KOPT-K1 (cell line): Measurements from ENCODE around the gene GTF2F2.

Experiments used
- H3K27ac ChIP-seq: fragments of 200-600 bp; sonication (generic); 2 replicates; pipeline ENCODE4 v1.5.1; 2016; ENCODE audit warnings: antibody characterized with exemption, mild to moderate bottlenecking, low read depth, low read length; ENCODE audit not compliant: poor library complexity, severe bottlenecking
- H3K36me3 ChIP-seq: fragments of 200-600 bp; sonication (generic); 2 replicates; pipeline ENCODE4 v1.5.1; 2017; ENCODE audit warnings: antibody characterized with exemption, mild to moderate bottlenecking, low read length, moderate library complexity; ENCODE audit not compliant: insufficient read depth
- H3K9me3 ChIP-seq: fragments of 200-600 bp; sonication (generic); 2 replicates; pipeline ENCODE4 v1.5.1; 2017; ENCODE audit warnings: antibody characterized with exemption, low read length, mild to moderate bottlenecking; ENCODE audit not compliant: insufficient read depth, poor library complexity, severe bottlenecking

The GTF2F2 gene

GRCh38 chr13:45206340-45206739 lies 86.0 kb downstream of the GTF2F2 start:
- H3K27ac ChIP-seq, result no peak overlapping the region
- peaks cover 28% of the 10 kb centered on the region for H3K36me3 ChIP-seq
- no peaks in the 10 kb centered on the region for H3K9me3 ChIP-seq

GRCh38 chr13:45207319-45207718 lies 87.0 kb downstream of the GTF2F2 start:
- H3K36me3 ChIP-seq, result peaks cover 28% of the 10 kb centered on the region
- H3K9me3 ChIP-seq, result no peaks in the 10 kb centered on the region
- H3K27ac ChIP-seq, result no peak overlapping the region

- Histone ChIP-seq H3K27ac (no peak overlapping the region), H3K36me3 (peaks cover 28% of the 10 kb centered on the region), H3K9me3 (no peaks in the 10 kb centered on the region)
Observed at GRCh38 chr13:45208132-45208531, 87.8 kb downstream of the GTF2F2 start.

- Histone ChIP-seq H3K27ac (no peak overlapping the region), H3K9me3 (no peaks in the 10 kb centered on the region), H3K36me3 (peaks cover 28% of the 10 kb centered on the region)
Observed at GRCh38 chr13:45209229-45209628, 88.9 kb downstream of the GTF2F2 start.

- Histone ChIP-seq H3K27ac (no peak overlapping the region), H3K9me3 (no peaks in the 10 kb centered on the region), H3K36me3 (0 out of 2 replicates have a peak, but pooled peaks cover 5% of the 10 kb centered on the region)
Observed at GRCh38 chr13:45215392-45216077, 95.2 kb downstream of the GTF2F2 start.

- Histone ChIP-seq H3K36me3 (no peaks in the 10 kb centered on the region), H3K9me3 (no peaks in the 10 kb centered on the region), H3K27ac (no peak overlapping the region)
Observed at GRCh38 chr13:45216193-45216592, 95.9 kb downstream of the GTF2F2 start.

GRCh38 chr13:45218689-45219088 lies 98.4 kb downstream of the GTF2F2 start:
- Histone ChIP-seq H3K36me3 (no peaks in the 10 kb centered on the region), H3K27ac (no peak overlapping the region), H3K9me3 (no peaks in the 10 kb centered on the region)

- Histone ChIP-seq H3K9me3 (no peaks in the 10 kb centered on the region), H3K36me3 (no peaks in the 10 kb centered on the region), H3K27ac (no peak overlapping the region)
Observed at GRCh38 chr13:45219123-45219891, 99.0 kb downstream of the GTF2F2 start.

- no peaks in the 10 kb centered on the region for H3K36me3 ChIP-seq
- H3K27ac ChIP-seq, result no peak overlapping the region
- no peaks in the 10 kb centered on the region for H3K9me3 ChIP-seq
Observed at GRCh38 chr13:45219938-45220375, 99.6 kb downstream of the GTF2F2 start.

- H3K27ac ChIP-seq, result no peak overlapping the region
- H3K36me3 ChIP-seq, result no peaks in the 10 kb centered on the region
- no peaks in the 10 kb centered on the region for H3K9me3 ChIP-seq
Observed at GRCh38 chr13:45220403-45220802, 100.1 kb downstream of the GTF2F2 start.

- H3K36me3 ChIP-seq, result no peaks in the 10 kb centered on the region
- no peaks in the 10 kb centered on the region for H3K9me3 ChIP-seq
- H3K27ac ChIP-seq, result no peak overlapping the region
Observed at GRCh38 chr13:45222516-45222915, 102.2 kb downstream of the GTF2F2 start.

- H3K9me3 ChIP-seq, result no peaks in the 10 kb centered on the region
- no peaks in the 10 kb centered on the region for H3K36me3 ChIP-seq
- H3K27ac ChIP-seq, result no peak overlapping the region
Observed at GRCh38 chr13:45222919-45223318, 102.6 kb downstream of the GTF2F2 start.

- H3K36me3 ChIP-seq, result no peaks in the 10 kb centered on the region
- H3K9me3 ChIP-seq, result no peaks in the 10 kb centered on the region
- no peak overlapping the region for H3K27ac ChIP-seq
Observed at GRCh38 chr13:45224176-45224575, 103.9 kb downstream of the GTF2F2 start.

GRCh38 chr13:45225370-45225769 lies 105.1 kb downstream of the GTF2F2 start:
- Histone ChIP-seq H3K36me3 (no peaks in the 10 kb centered on the region), H3K27ac (no peak overlapping the region), H3K9me3 (no peaks in the 10 kb centered on the region)

- no peaks in the 10 kb centered on the region for H3K36me3 ChIP-seq
- H3K27ac ChIP-seq, result no peak overlapping the region
- no peaks in the 10 kb centered on the region for H3K9me3 ChIP-seq
Observed at GRCh38 chr13:45226024-45226423, 105.7 kb downstream of the GTF2F2 start.

GRCh38 chr13:45228002-45228401 lies 107.7 kb downstream of the GTF2F2 start:
- no peaks in the 10 kb centered on the region for H3K36me3 ChIP-seq
- H3K9me3 ChIP-seq, result no peaks in the 10 kb centered on the region
- H3K27ac ChIP-seq, result no peak overlapping the region
